Stimulated activated CD8-positive, alpha-beta memory T cell treated with anti-CD3 and anti-CD28 coated beads, Interleukin-7, amount 100 ng/mL, for 24 hours (primary cell): ENCODE data around the gene OSBPL10.

Source experiments
- DNase-seq: peaks from one replicate; pipeline ENCODE4 v3.0.0-alpha.2; 2020; ENCODE audit warnings: low read depth

Gene OSBPL10

GRCh38 chr3:31744913-31745312 is 236.1 kb downstream of the OSBPL10 start:
- DNase-seq = no peak

GRCh38 chr3:31743331-31744089 is 237.6 kb downstream of the OSBPL10 start:
- no peak for DNase-seq

- no peak for DNase-seq
Observed at GRCh38 chr3:31740397-31740796, 240.7 kb downstream of the OSBPL10 start.

GRCh38 chr3:31738412-31738811 is 242.7 kb downstream of the OSBPL10 start:
- no peak for DNase-seq

GRCh38 chr3:31735667-31736066 is 245.4 kb downstream of the OSBPL10 start:
- no peak for DNase-seq

- DNase-seq = no peak
Observed at GRCh38 chr3:31733234-31733667, 247.8 kb downstream of the OSBPL10 start.

GRCh38 chr3:31732548-31732947 is 248.5 kb downstream of the OSBPL10 start:
- DNase-seq = no peak

- DNase-seq = no peak
Observed at GRCh38 chr3:31729573-31729972, 251.5 kb downstream of the OSBPL10 start.

GRCh38 chr3:31729082-31729481 is 252.0 kb downstream of the OSBPL10 start:
- no peak for DNase-seq

GRCh38 chr3:31728403-31728802 is 252.7 kb downstream of the OSBPL10 start:
- no peak for DNase-seq

GRCh38 chr3:31725976-31726375 is 255.1 kb downstream of the OSBPL10 start:
- DNase-seq = no peak

- DNase-seq = no peak
Observed at GRCh38 chr3:31725568-31725967, 255.5 kb downstream of the OSBPL10 start.

- no peak for DNase-seq
Observed at GRCh38 chr3:31724651-31725050, 256.4 kb downstream of the OSBPL10 start.

- no peak for DNase-seq
Observed at GRCh38 chr3:31724116-31724515, 256.9 kb downstream of the OSBPL10 start.

- DNase-seq = no peak
Observed at GRCh38 chr3:31723701-31724100, 257.4 kb downstream of the OSBPL10 start.

GRCh38 chr3:31721676-31722075 is 259.4 kb downstream of the OSBPL10 start:
- no peak for DNase-seq

GRCh38 chr3:31714495-31715280 is 266.4 kb downstream of the OSBPL10 start:
- no peak for DNase-seq

- no peak for DNase-seq
Observed at GRCh38 chr3:31713816-31714215, 267.2 kb downstream of the OSBPL10 start.

- DNase-seq = no peak
Observed at GRCh38 chr3:31710123-31710803, 270.8 kb downstream of the OSBPL10 start.

GRCh38 chr3:31709526-31709925 is 271.5 kb downstream of the OSBPL10 start:
- no peak for DNase-seq

GRCh38 chr3:31709005-31709404 is 272.1 kb downstream of the OSBPL10 start:
- DNase-seq = no peak

- no peak for DNase-seq
Observed at GRCh38 chr3:31707286-31707685, 273.8 kb downstream of the OSBPL10 start.

GRCh38 chr3:31705736-31706135 is 275.3 kb downstream of the OSBPL10 start:
- no peak for DNase-seq
